Measurements from ENCODE around the gene EZR.

Gene EZR

GRCh38 chr6:158781692-158782373 lies 37.3 kb downstream of the EZR start:
- TF ChIP-seq CTCF (IDR thresholded peaks at IDR 0.05; ENCODE audit: control insufficient read depth, insufficient read depth, low read depth, low read length, missing control alignments) = no peak
- DNase-seq (ENCODE audit: low read depth) = no peak
- no peak overlapping the region for H3K4me3 ChIP-seq (ENCODE audit: control insufficient read depth, low read depth, low read length)

DNA sequence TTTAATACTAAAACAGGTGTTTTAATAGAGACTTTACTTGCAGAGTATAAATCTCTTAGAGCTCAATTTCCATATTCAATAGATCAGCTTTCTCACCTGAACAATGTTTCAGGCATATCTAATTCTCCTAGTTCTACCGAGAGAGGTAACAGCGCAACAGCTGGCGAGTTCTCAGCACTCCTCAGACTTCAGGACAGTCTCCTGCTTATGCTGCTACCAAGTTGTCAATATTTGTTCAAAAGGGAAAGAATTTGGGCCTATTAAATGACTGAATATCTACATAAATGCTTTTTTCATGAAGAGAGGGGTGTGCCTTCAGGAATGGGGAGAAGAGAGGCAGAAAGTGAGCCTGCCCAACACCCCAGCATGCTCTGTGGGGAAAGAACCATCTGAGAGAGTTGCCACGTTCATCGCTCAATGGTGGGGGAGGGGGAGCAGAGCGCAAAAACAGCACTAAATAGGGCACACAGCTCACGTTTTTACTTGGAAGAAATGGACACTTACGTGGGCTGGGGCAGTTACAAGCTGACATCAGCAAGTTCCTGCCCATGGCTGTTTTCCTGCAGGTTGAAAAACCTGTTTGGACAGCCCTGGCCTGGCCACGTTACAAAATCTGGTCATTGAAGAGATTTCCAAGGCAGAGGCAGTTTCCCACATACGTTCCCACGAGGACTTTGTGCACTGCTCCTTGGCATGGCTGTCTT lies 38.0 kb downstream of the EZR start:
- no peak for TF ChIP-seq CTCF (IDR thresholded peaks at IDR 0.05; ENCODE audit: control insufficient read depth, insufficient read depth, low read depth, low read length, missing control alignments)
- no peak for DNase-seq (ENCODE audit: low read depth)
- H3K4me3 ChIP-seq (ENCODE audit: control insufficient read depth, low read depth, low read length) = no peak overlapping the region

- TF ChIP-seq CTCF (IDR thresholded peaks at IDR 0.05; ENCODE audit: control insufficient read depth, insufficient read depth, low read depth, low read length, missing control alignments) = no peak
- no peak overlapping the region for H3K4me3 ChIP-seq (ENCODE audit: control insufficient read depth, low read depth, low read length)
- DNase-seq (ENCODE audit: low read depth) = no peak
Measured at GRCh38 chr6:158780246-158780884, 38.8 kb downstream of the EZR start.

- TF ChIP-seq CTCF (IDR thresholded peaks at IDR 0.05; ENCODE audit: control insufficient read depth, insufficient read depth, low read depth, low read length, missing control alignments) = no peak
- no peak overlapping the region for H3K4me3 ChIP-seq (ENCODE audit: control insufficient read depth, low read depth, low read length)
- no peak for DNase-seq (ENCODE audit: low read depth)
Measured at GRCh38 chr6:158778005-158778527, 41.1 kb downstream of the EZR start.

- TF ChIP-seq CTCF (IDR thresholded peaks at IDR 0.05; ENCODE audit: control insufficient read depth, insufficient read depth, low read depth, low read length, missing control alignments) = no peak
- no peak for DNase-seq (ENCODE audit: low read depth)
- H3K4me3 ChIP-seq (ENCODE audit: control insufficient read depth, low read depth, low read length) = no peak overlapping the region
Measured at GRCh38 chr6:158777510-158777909, 41.7 kb downstream of the EZR start.

GRCh38 chr6:158776737-158777136 lies 42.4 kb downstream of the EZR start:
- no peak overlapping the region for H3K4me3 ChIP-seq (ENCODE audit: control insufficient read depth, low read depth, low read length)
- TF ChIP-seq CTCF (IDR thresholded peaks at IDR 0.05; ENCODE audit: control insufficient read depth, insufficient read depth, low read depth, low read length, missing control alignments) = no peak
- DNase-seq (ENCODE audit: low read depth) = no peak
